ENCODE data around the gene ABCC4. TPM values are rescaled to one million over a fixed set of nuclear protein-coding genes. Genes with fewer than 3 reads are reported as not detected.

ABCC4 gene
- total RNA-seq, 1 donor from 2014 or later = 10.6 TPM

DNA sequence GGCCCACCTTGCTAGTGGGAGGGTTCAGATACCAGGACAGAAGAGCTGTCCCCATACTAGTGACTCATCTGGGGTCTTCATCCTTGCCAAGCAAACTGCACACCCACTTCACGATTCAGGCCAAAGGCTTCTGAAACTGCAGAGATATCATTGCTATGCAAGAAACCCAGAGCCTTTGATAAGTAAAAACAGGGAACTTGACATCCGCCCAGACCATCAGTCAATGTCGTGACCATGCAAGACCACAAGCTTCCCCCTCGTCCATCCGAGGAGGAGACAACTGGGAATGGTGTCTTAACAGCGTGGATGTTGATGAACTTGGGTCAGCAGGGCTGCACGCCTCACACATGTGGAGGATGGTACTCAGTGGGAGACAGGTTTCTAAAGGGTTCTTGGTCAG, 58.0 kb downstream of the ABCC4 start:
- no peak overlapping the region for H3K27ac Mint-ChIP-seq (ENCODE audit: unreplicated experiment)

GRCh38 chr13:95241321-95241720, 59.9 kb downstream of the ABCC4 start:
- Mint-ChIP-seq H3K4me1 (ENCODE audit: low read depth) (peaks cover 2% of the 10 kb centered on the region), H3K27me3 (ENCODE audit: low read depth) (no peaks in the 10 kb centered on the region), H3K9me3 (ENCODE audit: low read depth) (no peaks in the 10 kb centered on the region), H3K4me3 (ENCODE audit: unreplicated experiment) (no peak overlapping the region), H3K36me3 (ENCODE audit: low read depth) (peaks cover 2% of the 10 kb centered on the region), H3K27ac (ENCODE audit: unreplicated experiment) (no peak overlapping the region)
- DNase-seq (ENCODE audit: low spot score) = no peak
- TF ChIP-seq, protein P1, sequence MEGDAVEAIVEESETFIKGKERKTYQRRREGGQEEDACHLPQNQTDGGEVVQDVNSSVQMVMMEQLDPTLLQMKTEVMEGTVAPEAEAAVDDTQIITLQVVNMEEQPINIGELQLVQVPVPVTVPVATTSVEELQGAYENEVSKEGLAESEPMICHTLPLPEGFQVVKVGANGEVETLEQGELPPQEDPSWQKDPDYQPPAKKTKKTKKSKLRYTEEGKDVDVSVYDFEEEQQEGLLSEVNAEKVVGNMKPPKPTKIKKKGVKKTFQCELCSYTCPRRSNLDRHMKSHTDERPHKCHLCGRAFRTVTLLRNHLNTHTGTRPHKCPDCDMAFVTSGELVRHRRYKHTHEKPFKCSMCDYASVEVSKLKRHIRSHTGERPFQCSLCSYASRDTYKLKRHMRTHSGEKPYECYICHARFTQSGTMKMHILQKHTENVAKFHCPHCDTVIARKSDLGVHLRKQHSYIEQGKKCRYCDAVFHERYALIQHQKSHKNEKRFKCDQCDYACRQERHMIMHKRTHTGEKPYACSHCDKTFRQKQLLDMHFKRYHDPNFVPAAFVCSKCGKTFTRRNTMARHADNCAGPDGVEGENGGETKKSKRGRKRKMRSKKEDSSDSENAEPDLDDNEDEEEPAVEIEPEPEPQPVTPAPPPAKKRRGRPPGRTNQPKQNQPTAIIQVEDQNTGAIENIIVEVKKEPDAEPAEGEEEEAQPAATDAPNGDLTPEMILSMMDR (IDR thresholded peaks at IDR 0.05) = no peak

More for the DNA sequence above, 58.0 kb downstream of the ABCC4 start:
- Mint-ChIP-seq H3K9me3 (ENCODE audit: low read depth) (no peaks in the 10 kb centered on the region), H3K4me1 (ENCODE audit: low read depth) (no peaks in the 10 kb centered on the region), H3K4me3 (ENCODE audit: unreplicated experiment) (no peak overlapping the region), H3K36me3 (ENCODE audit: low read depth) (peaks cover 10% of the 10 kb centered on the region), H3K27me3 (ENCODE audit: low read depth) (no peaks in the 10 kb centered on the region)
- TF ChIP-seq, protein P1 (IDR thresholded peaks at IDR 0.05) = no peak
- no peak for DNase-seq (ENCODE audit: low spot score)

DNA sequence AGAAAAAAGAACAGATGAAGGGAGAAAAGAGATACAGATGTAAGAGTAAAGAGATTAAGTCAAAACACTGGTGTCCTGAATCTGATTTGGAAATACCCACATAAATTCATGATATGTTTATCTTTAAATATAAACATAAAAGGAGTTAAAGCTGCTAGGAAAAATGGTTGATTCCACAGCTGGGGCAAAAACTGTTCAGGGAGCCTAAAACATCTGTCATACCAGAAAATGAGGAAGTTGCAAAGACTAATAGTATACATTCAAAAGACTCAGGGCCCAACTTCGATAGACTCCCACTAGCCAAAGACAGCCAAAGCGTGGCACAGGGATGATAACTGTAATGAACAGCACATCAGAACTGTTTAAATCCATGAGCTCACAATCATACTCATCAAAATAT, 62.0 kb downstream of the ABCC4 start:
- no peaks in the 10 kb centered on the region for H3K9me3 Mint-ChIP-seq (ENCODE audit: low read depth)
- no peaks in the 10 kb centered on the region for H3K27me3 Mint-ChIP-seq (ENCODE audit: low read depth)
- H3K27ac Mint-ChIP-seq (ENCODE audit: unreplicated experiment) = no peak overlapping the region
- H3K36me3 Mint-ChIP-seq (ENCODE audit: low read depth) = no peaks in the 10 kb centered on the region
- TF ChIP-seq, protein P1 (IDR thresholded peaks at IDR 0.05) = no peak
- no peak for DNase-seq (ENCODE audit: low spot score)
- no peak overlapping the region for H3K4me3 Mint-ChIP-seq (ENCODE audit: unreplicated experiment)
- H3K4me1 Mint-ChIP-seq (ENCODE audit: low read depth) = peaks cover 5% of the 10 kb centered on the region

- no peaks in the 10 kb centered on the region for H3K9me3 Mint-ChIP-seq (ENCODE audit: low read depth)
- no peak overlapping the region for H3K4me3 Mint-ChIP-seq (ENCODE audit: unreplicated experiment)
- H3K36me3 Mint-ChIP-seq (ENCODE audit: low read depth) = no peaks in the 10 kb centered on the region
Observed at GRCh38 chr13:95237310-95237870, 63.9 kb downstream of the ABCC4 start.

DNA sequence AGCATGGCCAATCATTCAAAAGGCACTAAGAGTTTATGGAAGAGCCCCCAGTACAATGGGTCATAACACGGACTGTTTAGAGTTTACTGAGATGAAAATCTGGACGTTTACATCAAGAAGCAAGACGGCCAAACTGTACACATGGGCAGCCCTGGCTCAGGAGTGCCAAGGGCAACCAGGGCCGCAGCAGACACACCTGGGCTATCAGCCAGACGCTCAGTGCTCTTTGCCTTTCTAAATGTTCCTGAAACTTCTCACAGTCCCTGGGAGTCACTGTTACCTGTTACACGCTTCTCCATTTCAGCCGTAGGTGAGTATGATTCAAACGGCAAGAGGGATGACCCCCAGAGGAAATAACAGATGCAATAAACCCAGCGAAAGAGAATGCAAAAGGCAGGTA, 64.5 kb downstream of the ABCC4 start:
- Mint-ChIP-seq H3K27ac (ENCODE audit: unreplicated experiment) (no peak overlapping the region), H3K9me3 (ENCODE audit: low read depth) (no peaks in the 10 kb centered on the region), H3K36me3 (ENCODE audit: low read depth) (no peaks in the 10 kb centered on the region), H3K4me3 (ENCODE audit: unreplicated experiment) (no peak overlapping the region), H3K27me3 (ENCODE audit: low read depth) (no peaks in the 10 kb centered on the region), H3K4me1 (ENCODE audit: low read depth) (peaks cover 5% of the 10 kb centered on the region)
- DNase-seq (ENCODE audit: low spot score) = no peak
- TF ChIP-seq, protein P1 (IDR thresholded peaks at IDR 0.05) = no peak

More at GRCh38 chr13:95237310-95237870, 63.9 kb downstream of the ABCC4 start:
- Mint-ChIP-seq H3K27me3 (ENCODE audit: low read depth) (no peaks in the 10 kb centered on the region), H3K4me1 (ENCODE audit: low read depth) (peaks cover 5% of the 10 kb centered on the region), H3K27ac (ENCODE audit: unreplicated experiment) (no peak overlapping the region)
- DNase-seq (ENCODE audit: low spot score) = no peak
- TF ChIP-seq, protein P1 (IDR thresholded peaks at IDR 0.05) = no peak
